Osteoblast (primary cell): ENCODE results near the gene TJP2. TPM values are rescaled to one million over a fixed set of nuclear protein-coding genes. Genes with fewer than 3 reads are reported as not detected.

Experiments used
- DNase-seq: peaks from one replicate; pipeline ENCODE4 v3.0.0; 2011; ENCODE audit warnings: low spot score, mixed read lengths; ENCODE audit not compliant: insufficient read length; ENCODE audit errors: missing footprints
- H2AFZ ChIP-seq: 2 replicates; pipeline ENCODE4 v1.6.0; 2011; ENCODE audit warnings: mild to moderate bottlenecking, low read length
- H3K27ac ChIP-seq: 2 replicates; pipeline ENCODE4 v1.5.1; 2011; ENCODE audit warnings: mild to moderate bottlenecking, low read depth, low read length, moderate library complexity
- H3K27me3 ChIP-seq: 2 replicates; pipeline ENCODE4 v1.6.0; 2012; ENCODE audit warnings: mild to moderate bottlenecking, control low read depth, inconsistent platforms, low read length, moderate library complexity; ENCODE audit not compliant: insufficient read depth
- H3K36me3 ChIP-seq: 2 replicates; pipeline ENCODE4 v1.5.1; 2011; ENCODE audit warnings: mild to moderate bottlenecking, low read length, control low read depth, moderate library complexity; ENCODE audit not compliant: insufficient read depth
- H3K4me1 ChIP-seq: 2 replicates; pipeline ENCODE4 v1.5.1; 2011; ENCODE audit warnings: mild to moderate bottlenecking, low read length, control low read depth, moderate library complexity; ENCODE audit not compliant: insufficient read depth
- H3K4me2 ChIP-seq: 2 replicates; pipeline ENCODE4 v1.6.0; 2011; ENCODE audit warnings: mild to moderate bottlenecking, low read length; ENCODE audit not compliant: insufficient read depth
- H3K4me3 ChIP-seq: fragments of 200-600 bp; sonication (generic); 3 replicates; pipeline ENCODE4 v1.5.1; 2012; ENCODE audit warnings: mild to moderate bottlenecking, low read length, inconsistent platforms; ENCODE audit not compliant: insufficient read depth
- H3K79me2 ChIP-seq: 2 replicates; pipeline ENCODE4 v1.6.0; 2012; ENCODE audit warnings: mild to moderate bottlenecking, low read length, control low read depth, inconsistent platforms; ENCODE audit not compliant: insufficient read depth
- H3K9me3 ChIP-seq: 2 replicates; pipeline ENCODE4 v1.5.1; 2011; ENCODE audit warnings: low read depth, low read length, control low read depth
- H4K20me1 ChIP-seq: 2 replicates; pipeline ENCODE4 v1.6.0; 2012; ENCODE audit warnings: mild to moderate bottlenecking, low read length, control low read depth; ENCODE audit not compliant: insufficient read depth
- total RNA-seq: library from RNA; depleted of rRNA; stranded (reverse); fragments of >200 nt; gene quantifications from 2 replicates; pipeline ENCODE4 v1.2.3, GENCODE V29; 2012
- TF ChIP-seq, protein P1 (sequence below): IDR thresholded peaks from 2 replicates; pipeline ENCODE4 v1.5.1; 2011; ENCODE audit warnings: mild to moderate bottlenecking, low read depth, low read length, moderate library complexity; ENCODE audit errors: extremely low read depth

The TJP2 gene
- total RNA-seq, 1 donor: 28.6 TPM

DNA sequence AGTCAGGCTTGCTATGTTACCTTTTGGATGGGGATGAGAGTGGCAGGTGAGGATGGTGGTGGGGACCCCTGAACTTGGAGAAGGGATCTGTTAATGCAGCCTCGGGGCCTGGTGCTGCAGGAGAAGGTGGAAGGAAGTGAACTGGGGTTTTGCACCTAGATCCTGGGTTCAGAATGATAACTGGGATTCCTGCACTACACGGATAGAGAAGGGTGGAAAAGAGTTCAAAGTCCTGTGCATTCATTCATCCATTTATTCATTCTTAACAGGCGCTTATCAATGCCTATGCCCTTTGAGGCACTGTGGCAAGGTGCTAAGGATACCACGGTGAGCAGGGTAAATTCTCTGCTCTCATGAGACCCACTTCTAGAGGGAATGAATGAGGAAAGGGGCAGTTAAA is 41.7 kb upstream of the TJP2 start:
- Histone ChIP-seq H3K27me3 (no peaks in the 10 kb centered on the region), H3K4me2 (peak overlapping the region; percentile 58), H3K36me3 (no peaks in the 10 kb centered on the region), H3K27ac (peak overlapping the region; percentile 59), H3K4me1 (peaks cover 24% of the 10 kb centered on the region), H3K79me2 (peaks cover 20% of the 10 kb centered on the region), H3K9me3 (no peaks in the 10 kb centered on the region), H4K20me1 (peaks cover 10% of the 10 kb centered on the region), H2AFZ (no peak overlapping the region), H3K4me3 (no peak overlapping the region)
- no peak for DNase-seq
- TF ChIP-seq, protein P1, sequence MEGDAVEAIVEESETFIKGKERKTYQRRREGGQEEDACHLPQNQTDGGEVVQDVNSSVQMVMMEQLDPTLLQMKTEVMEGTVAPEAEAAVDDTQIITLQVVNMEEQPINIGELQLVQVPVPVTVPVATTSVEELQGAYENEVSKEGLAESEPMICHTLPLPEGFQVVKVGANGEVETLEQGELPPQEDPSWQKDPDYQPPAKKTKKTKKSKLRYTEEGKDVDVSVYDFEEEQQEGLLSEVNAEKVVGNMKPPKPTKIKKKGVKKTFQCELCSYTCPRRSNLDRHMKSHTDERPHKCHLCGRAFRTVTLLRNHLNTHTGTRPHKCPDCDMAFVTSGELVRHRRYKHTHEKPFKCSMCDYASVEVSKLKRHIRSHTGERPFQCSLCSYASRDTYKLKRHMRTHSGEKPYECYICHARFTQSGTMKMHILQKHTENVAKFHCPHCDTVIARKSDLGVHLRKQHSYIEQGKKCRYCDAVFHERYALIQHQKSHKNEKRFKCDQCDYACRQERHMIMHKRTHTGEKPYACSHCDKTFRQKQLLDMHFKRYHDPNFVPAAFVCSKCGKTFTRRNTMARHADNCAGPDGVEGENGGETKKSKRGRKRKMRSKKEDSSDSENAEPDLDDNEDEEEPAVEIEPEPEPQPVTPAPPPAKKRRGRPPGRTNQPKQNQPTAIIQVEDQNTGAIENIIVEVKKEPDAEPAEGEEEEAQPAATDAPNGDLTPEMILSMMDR: no peak

DNA sequence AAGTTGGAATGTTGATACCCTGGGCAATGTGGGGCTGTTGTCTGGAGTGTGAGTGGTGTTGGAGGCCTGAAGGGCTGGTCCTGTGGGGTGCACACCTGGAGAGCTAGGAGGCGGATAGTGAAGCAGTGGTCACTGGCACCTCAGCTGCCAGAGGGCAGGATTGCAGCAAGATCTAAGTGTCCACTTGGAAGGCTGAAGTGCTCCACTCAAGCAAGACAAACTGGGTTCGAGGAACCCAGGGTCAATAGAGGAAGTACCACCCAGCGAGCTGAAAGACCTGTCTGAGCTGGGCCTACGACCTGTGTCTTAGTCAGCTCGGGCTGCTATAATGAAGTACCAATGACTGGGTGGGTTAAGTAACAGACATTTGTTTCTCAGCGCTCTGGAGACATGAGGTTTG is 39.7 kb upstream of the TJP2 start:
- H3K4me2 ChIP-seq: no peak overlapping the region
- no peaks in the 10 kb centered on the region for H3K9me3 ChIP-seq
- no peak for DNase-seq
- H2AFZ ChIP-seq: no peak overlapping the region
- peaks cover 24% of the 10 kb centered on the region for H3K4me1 ChIP-seq
- no peak overlapping the region for H3K4me3 ChIP-seq
- peaks cover 10% of the 10 kb centered on the region for H4K20me1 ChIP-seq
- no peaks in the 10 kb centered on the region for H3K36me3 ChIP-seq
- H3K27me3 ChIP-seq: no peaks in the 10 kb centered on the region
- TF ChIP-seq, protein P1: no peak
- peaks cover 18% of the 10 kb centered on the region for H3K79me2 ChIP-seq
- no peak overlapping the region for H3K27ac ChIP-seq

DNA sequence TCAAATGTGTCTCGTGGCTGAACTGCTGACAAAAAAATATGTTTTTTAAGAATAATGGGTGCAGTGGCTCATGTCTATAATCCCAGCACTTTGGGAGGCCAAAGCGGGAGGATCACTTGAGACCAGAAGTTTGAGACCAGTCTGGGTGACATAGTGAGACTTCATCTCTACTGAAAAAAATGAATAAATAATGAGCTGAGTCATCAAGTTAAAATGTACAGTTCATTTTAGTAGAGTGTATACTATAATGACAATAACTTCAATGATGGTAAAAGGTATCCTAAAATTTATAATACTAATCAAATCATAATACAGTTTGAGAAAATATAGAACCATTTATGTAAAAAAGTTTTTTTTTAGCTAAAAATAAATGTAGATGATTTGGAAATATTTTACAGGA is 37.9 kb upstream of the TJP2 start:
- Histone ChIP-seq H3K27me3 (no peaks in the 10 kb centered on the region), H3K4me2 (no peak overlapping the region), H3K36me3 (no peaks in the 10 kb centered on the region), H3K27ac (no peak overlapping the region), H2AFZ (no peak overlapping the region), H3K4me1 (peaks cover 14% of the 10 kb centered on the region), H3K9me3 (no peaks in the 10 kb centered on the region), H3K4me3 (no peak overlapping the region), H4K20me1 (peaks cover 10% of the 10 kb centered on the region), H3K79me2 (peaks cover 9% of the 10 kb centered on the region)
- DNase-seq: no peak
- TF ChIP-seq, protein P1: no peak

DNA sequence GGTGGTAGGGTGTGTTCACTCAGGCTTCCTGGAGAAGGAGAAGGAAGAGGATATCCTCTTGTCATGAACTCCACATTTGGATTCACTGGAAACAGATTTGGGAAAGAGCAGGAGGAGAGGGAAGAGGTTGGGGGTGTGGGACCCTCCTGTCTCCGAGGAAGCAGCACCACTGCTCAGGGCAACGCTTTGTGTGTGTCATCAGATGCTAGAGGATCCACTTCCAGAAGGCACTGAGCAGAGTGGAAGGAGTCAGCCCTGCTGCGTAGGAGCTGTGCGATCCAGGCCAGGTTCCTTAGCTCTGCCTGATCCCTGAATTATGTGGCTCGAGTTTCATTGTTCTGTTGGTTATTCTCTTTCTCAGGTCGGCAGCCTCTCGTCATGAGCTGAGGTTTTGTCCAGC is 37.3 kb upstream of the TJP2 start:
- TF ChIP-seq, protein P1: no peak
- Histone ChIP-seq H2AFZ (no peak overlapping the region), H3K4me1 (peaks cover 8% of the 10 kb centered on the region), H3K27ac (no peak overlapping the region), H3K4me3 (no peak overlapping the region), H3K4me2 (no peak overlapping the region), H4K20me1 (peaks cover 7% of the 10 kb centered on the region), H3K79me2 (peaks cover 9% of the 10 kb centered on the region), H3K36me3 (no peaks in the 10 kb centered on the region), H3K9me3 (no peaks in the 10 kb centered on the region), H3K27me3 (no peaks in the 10 kb centered on the region)
- no peak for DNase-seq
